WI38 (cell line): ENCODE measurements around the gene OR2W3.
A peak's percentile ranks its signal among the peaks of the same experiment; 100 is the strongest.
"Not testable (repeated sequence)": the region's sequence is repeated elsewhere in the genome, so short reads cannot be mapped to it uniquely, and the experiment has no call there.

Experiments
- H3K4me3 ChIP-seq: 2 replicates; pipeline ENCODE4 v1.5.1; 2011; ENCODE audit warnings: low read depth, mild to moderate bottlenecking, control low read depth, low read length
- CTCF ChIP-seq: IDR thresholded peaks from 2 replicates; pipeline ENCODE4 v1.5.1; 2012; ENCODE audit warnings: low read depth, mild to moderate bottlenecking, control low read depth, low read length

OR2W3 gene

GRCh38 chr1:247919952-247920351 lies 24.6 kb downstream of the OR2W3 start, which contains the start of gene OR2T8:
Gene OR2T8 (plus strand): TSS chr1:247920252. CDS start chr1:247921018, 766 bp downstream.
- H3K4me3 ChIP-seq = no peak within 1 kb of the TSS
- TF ChIP-seq CTCF = no peak

- no peak for TF ChIP-seq CTCF
- no peak overlapping the region for H3K4me3 ChIP-seq
Measured at GRCh38 chr1:247923941-247924340, 28.6 kb downstream of the OR2W3 start.

- H3K4me3 ChIP-seq = no peak within 1 kb of the TSS
- TF ChIP-seq CTCF = no peak
Measured at GRCh38 chr1:247924868-247925267, 29.5 kb downstream of the OR2W3 start, which contains the start of gene OR2AJ1. Gene OR2AJ1 (plus strand): TSS chr1:247924889. CDS start chr1:247933769, 8,880 bp downstream.

- H3K4me3 ChIP-seq = no peak overlapping the region
- TF ChIP-seq CTCF = no peak
Measured at GRCh38 chr1:247933989-247934388, 38.6 kb downstream of the OR2W3 start.

GRCh38 chr1:247935781-247936180 lies 40.4 kb downstream of the OR2W3 start:
- TF ChIP-seq CTCF = no peak
- no peak overlapping the region for H3K4me3 ChIP-seq

GRCh38 chr1:247936415-247936814 lies 41.0 kb downstream of the OR2W3 start:
- no peak overlapping the region for H3K4me3 ChIP-seq
- no peak for TF ChIP-seq CTCF

GRCh38 chr1:247936965-247937734 lies 41.8 kb downstream of the OR2W3 start:
- H3K4me3 ChIP-seq = not testable (repeated sequence)
- 0 out of 2 replicates have a peak, but pooled peaks have one; percentile 10 for TF ChIP-seq CTCF
